CD4-positive, alpha-beta T cell treated with Interleukin-6 for 4 hours (primary cell): ENCODE data around the gene FANK1.
A peak's percentile ranks its signal among the peaks of the same experiment; 100 is the strongest.
"Not testable (repeated sequence)": the region's sequence is repeated elsewhere in the genome, so short reads cannot be mapped to it uniquely, and the experiment has no call there.

Experiments
- DNase-seq: peaks from one replicate; pipeline ENCODE4 v3.0.0-alpha.2; 2020; ENCODE audit warnings: mixed read lengths

FANK1 gene

GRCh38 chr10:125896088-125896934, at the start of gene FANK1:
Gene FANK1 (plus strand): TSS chr10:125896564. CDS start chr10:125896643, 79 bp downstream.
- DNase-seq: peak; percentile 78

- DNase-seq: no peak
Observed at GRCh38 chr10:125846894-125847293, 49.5 kb upstream of the FANK1 start.

DNA sequence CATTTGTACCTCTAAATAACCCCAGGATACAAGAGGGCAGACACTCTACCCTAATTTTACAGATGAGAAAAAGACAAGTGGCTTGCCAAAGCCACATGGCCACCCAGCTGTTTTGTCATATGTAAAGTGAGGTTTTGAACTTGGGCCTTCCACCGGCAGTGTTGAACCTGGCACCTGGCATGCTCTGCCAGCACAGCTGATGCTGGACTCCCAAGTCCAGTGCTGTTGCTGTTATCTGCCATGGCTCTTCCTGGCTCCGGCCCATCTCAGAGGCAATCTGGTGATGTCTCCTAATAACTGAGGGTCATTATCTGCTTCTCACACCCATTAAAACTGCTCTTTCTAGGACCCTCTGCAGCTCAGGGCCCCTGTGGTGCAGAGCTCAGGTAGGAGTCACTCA, 48.0 kb upstream of the FANK1 start:
- DNase-seq: no peak

GRCh38 chr10:125848857-125849256, 47.5 kb upstream of the FANK1 start:
- DNase-seq: no peak

DNA sequence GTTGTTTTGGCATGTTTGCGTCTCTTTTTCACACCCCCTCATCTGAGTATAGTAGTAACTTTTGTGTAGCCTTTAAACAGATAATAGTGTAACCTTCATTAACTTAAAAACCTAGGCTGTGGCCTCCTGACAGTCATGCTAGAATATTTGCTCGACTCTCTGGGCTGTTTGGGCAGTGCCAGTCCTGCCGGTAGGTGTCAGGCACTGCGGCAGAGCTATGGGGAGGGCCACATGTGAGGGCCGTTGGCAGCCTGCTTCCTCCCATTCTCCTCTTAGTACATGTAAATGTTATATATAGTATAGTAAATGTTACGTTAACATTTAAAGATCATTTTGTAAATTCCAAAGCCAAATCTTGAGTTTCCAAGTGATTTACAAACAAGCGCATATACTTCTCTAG, 46.9 kb upstream of the FANK1 start:
- no peak for DNase-seq

- no peak for DNase-seq
Observed at GRCh38 chr10:125850766-125851731, 45.3 kb upstream of the FANK1 start.

- no peak for DNase-seq
Observed at GRCh38 chr10:125852487-125852886, 43.9 kb upstream of the FANK1 start.

DNA sequence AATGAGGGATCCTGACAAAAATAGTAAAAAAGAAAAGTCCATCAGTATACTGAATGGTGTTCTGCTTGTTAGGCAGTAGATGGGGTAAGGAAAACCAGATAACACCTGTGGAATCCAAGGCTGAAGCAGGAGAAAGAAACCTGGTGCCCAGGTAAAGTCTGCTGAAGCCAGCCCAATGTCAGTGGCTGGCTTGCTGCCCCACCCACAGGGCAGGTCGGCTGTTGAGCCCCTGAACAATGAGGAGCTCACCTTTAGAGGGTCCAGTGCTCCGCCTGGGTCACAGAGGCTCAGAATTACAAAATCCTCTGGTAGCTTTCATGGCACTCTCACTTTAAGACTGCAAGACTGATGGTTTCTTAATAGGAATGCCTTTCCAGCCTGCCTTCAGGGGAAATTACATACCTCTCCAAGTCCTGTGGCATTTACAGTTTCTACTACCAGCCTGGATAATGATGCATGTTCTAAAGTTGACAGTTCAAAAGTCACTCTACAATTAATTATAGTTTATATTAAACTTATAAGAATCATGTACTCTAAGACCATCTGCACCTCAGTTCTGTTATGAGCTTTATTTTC, 39.1 kb upstream of the FANK1 start:
- DNase-seq: no peak

DNA sequence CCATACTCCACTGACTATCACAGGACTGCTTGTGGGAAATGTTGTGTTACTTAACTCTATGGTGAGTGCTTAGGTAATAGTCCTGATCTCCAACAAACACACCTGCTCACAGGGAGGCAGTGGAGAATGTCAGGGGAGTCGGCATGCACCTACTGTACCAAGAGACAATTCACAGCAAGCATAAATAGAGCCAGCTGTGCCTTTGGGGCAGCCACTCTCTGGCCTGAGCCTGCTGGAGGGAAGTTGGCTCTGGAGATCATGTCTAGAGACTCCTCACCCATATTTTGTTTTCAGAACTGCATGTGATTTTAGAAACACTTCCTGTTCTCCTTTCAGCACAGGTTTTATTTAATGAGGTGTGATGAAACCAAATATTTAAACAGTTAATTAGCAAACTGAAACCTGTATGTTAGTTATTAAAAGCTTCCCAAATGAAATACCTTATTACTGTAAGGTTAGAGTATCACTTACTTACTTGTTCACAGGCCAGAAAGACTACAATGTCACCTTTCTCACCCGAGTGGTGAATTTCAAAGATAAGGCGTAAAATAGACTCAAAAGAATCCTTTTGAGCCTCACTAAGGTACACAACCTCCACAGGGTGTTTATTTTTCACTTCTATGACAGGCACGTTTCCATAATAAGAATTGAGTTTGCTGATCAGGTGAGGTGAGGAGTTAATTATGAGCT, 37.1 kb upstream of the FANK1 start:
- DNase-seq: no peak

GRCh38 chr10:125865120-125865519, 31.2 kb upstream of the FANK1 start:
- no peak for DNase-seq

- no peak for DNase-seq
Observed at GRCh38 chr10:125866421-125867029, 29.8 kb upstream of the FANK1 start.

DNA sequence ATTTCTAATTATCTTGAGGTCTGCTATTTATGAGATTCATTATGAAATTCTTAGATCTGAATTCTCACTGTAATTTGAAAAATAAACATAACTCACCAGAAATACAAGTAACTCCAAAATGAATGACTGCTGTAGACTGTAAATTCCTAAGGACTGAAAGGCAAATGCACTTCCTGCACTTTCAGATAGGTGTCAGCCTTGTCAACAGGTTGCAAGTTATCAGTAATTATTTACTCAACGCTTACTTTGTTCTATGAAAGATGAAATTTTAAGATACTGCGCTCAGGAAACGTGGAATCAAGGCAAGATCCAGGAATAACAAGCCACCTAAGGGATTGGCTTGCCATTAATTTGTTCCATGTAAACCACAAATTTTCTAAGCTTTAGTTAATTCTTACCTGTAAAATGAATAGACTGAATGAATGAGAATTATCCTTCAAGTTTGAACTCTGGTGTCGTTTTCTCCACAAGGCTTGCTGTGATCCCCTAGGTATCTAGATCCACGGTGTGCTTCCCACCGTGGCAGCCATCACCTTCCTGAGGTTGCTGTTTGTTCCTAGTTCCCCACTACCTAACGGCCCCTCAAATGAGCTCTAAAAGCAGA, 27.9 kb upstream of the FANK1 start:
- DNase-seq: peak; percentile 22

- DNase-seq: no peak
Observed at GRCh38 chr10:125871338-125871737, 25.0 kb upstream of the FANK1 start.

- no peak for DNase-seq
Observed at GRCh38 chr10:125878957-125879835, 17.2 kb upstream of the FANK1 start.

GRCh38 chr10:125880719-125881118, 15.6 kb upstream of the FANK1 start:
- no peak for DNase-seq

DNA sequence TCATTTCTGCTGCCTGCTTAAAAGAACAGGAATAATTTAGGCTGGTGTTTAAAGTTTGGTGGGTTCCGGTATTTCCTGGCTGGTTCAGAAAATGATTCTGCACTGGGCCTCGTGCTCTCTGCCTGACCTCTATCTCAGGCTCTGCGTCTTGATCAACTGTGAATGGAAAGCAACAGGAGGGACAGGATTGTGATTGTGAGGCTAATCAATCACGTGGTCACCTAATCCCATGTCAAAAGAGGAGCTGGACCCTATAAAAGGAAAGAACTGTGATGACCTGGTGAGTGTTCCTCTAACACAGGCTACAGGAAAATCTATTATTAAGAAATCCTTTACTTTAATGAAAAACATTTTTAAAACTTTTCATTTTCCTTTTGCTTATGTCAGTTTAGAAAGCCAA, 15.2 kb upstream of the FANK1 start, which contains the start of gene DHX32:
TSS of gene DHX32 (minus strand) at position 101 of the 400 bp plus-strand sequence. CDS start 468 bp downstream, outside the sequence.
- DNase-seq: no peak

DNA sequence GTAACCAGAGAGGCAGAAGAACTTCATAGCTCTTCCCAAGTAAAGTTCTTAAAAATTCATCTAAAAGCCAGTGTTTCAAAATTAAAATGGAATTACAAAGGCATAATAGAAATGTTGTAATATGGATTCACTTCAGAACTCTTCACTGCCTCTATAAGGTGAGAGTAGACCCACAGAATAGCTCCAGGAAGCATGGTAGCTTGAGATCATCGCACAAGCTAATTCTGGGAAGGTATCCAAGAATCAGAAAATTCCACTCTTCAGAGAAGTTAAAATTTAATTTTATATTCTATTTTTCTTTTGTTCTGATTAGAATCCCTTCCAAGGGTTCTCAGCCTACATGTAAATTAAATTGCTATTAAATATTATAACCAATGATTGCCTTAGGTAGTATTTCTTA, 13.8 kb upstream of the FANK1 start:
- no peak for DNase-seq

GRCh38 chr10:125883211-125883610, 13.2 kb upstream of the FANK1 start:
- DNase-seq: no peak

DNA sequence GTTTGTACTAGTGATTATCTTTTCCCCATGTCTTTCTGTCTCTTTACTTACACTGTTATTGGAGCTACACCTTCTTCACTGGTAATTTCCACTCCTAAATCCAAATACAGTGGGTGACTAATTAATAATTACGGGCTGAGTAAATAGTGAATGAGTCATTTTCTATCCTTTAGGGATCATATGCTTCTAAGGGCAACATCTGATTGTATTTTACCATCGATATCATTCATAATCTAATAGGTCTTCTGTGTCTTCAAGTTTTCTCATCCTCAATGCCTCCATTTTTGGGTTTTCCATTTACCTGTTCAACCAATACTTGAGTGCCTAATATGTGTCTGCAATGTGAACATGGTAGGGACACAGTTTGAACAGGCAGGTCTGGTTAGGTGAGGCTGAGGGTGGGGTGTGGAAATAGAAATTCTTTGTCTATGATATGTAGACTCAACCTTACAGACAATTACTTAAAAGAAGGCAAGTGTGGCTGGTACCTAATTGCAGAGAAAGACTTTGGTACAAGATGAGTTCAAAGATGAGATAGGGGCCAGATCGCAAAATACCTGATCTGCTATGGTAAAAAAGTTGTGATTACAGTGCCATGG, 9.4 kb upstream of the FANK1 start:
- DNase-seq: no peak

GRCh38 chr10:125889441-125889840, 6.9 kb upstream of the FANK1 start:
- not testable (repeated sequence) for DNase-seq
